Activated CD4-positive, CD25-positive, alpha-beta regulatory T cell treated with anti-CD3 and anti-CD28 coated beads, Interleukin-2, amount 50 U/mL, for 72 hours (primary cell): ENCODE measurements around the gene FRMD8.

Source experiments
- DNase-seq: peaks from one replicate; pipeline ENCODE4 v3.0.0; 2021

The FRMD8 gene

DNA sequence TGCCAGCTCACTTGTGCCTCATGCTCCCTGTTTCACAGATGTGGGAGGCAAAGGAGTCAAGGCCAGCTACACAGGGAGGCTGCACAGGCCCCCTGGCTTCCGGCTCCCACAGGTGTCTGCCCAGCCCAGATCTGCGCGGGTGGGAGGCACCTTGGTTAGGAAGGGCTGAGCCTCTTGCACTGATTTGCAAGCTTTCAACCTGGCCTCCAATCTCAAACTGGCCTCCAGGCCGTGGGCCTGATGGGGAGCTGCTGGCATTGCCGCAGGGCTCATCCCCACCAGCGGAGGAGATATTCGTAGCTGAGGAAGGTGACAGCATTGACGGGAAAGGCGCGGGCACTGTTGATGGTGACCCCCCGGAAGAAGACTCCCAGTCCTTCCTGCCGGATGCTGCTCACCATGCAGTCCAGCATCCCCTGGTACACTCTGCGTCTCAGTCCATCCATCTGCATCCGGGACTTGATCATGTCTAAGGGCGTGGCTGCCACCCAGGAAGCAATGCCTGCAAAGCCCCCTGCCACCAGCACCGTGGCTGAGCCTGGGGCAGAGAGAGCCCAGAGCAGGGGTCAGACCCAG lies 10.2 kb upstream of the FRMD8 start:
- DNase-seq: no peak

DNA sequence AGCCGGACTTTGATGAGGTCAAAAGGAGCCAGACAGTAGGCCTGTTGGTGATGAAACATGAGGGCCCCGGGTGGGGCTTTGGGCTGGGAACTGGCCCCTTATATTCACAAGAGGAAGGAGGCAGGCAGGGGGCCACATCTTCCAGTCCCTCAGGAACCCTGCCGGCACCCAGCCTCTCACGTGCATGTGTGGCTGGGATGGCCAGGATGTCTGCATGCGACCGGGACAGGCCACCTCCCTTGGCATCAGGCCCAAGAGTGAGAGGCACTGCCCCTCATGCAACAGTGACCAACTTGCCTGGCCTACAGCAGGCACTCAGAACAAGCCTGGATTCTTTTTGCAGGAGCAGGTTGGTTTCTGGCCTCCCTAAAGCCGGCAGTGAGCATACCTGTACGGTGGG lies 9.4 kb upstream of the FRMD8 start:
- no peak for DNase-seq

DNA sequence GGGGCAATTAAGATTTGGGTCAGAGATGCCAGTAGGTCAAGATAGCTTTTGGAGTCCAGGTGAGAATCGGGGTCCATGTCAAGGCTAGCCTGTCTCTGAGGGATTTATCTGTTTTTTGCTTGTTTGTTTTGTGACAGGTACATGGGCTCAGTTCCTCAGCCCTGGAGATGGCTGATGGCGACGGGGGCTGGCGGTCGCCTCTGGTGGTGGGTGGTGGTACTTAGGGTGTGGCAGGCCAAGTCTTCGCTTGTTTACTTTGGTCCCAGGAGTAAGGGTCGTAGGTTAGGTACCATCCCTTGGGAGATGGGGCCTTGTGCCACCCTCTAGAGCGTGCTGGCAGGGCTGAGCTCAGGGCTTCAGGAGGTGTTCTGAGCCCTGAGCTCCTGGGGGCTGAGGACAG lies 8.7 kb upstream of the FRMD8 start:
- DNase-seq: no peak

DNA sequence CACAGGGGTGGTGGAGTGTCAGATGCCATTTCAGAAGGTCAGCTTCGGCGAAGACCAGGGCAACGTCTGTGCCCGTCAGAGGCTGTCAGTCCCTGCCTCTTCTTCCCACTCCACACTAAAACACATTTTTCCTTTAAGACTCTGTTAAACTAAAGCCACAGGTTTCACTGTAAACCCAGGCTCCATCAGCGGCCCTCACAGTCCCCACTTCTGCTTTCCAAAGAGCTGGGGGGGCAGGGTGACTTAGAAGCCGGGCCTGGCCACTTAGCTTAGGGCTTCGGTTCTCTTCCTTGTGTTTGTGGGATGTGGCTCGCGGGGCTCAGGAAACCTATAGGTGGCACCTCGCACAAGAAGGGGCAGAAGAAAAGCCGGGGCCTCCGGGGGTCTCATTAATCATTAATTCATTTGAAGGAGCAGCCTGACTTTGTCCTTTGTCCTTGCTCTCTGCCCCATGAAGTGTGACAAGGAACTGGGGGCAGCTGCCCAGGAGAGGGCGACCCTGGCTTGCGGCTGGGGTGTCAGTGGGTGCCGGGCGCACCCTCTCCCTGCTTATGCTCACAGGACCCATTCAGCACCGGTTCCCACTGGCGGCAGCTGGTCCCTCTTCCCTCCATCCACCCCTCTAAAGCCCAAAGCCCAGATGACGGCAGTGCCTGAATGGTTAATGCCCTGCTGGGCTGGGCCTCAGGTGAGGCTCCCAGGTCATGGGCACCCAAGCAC lies 8.1 kb upstream of the FRMD8 start:
- DNase-seq: no peak

DNA sequence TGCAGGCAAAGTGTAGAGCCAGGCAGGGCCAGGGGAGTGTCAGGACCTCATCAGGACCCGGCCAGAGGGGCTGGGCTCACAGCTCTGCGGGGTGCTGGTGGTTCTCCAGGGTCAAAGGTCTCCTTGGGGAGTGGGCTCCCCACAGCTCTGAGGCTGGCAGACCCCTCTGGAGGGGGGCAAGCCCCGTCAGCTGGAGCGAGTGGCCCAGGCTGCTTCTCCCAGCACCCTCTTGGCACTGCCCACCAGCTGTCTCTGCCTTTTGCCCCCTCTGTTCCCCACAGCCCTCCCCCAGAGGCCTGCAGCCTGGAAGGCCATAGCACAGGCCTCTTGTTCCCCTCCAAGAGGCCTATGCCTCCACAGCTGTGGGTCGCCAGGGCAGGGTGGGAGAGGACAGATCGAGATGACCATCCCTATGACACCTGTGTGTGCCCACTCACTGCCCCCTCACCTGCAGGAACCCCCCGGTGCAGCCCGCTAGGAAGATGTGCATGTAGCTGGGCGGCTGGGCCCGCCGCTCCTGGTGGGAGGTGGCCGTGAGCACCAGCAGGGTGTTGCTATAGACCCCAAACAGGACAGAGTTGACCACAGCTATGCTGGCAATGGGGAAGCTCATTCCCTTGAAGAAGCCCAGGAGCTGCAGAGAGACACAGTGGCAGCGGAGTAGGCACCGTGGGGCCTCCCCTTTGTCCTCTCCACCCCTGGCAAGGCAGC lies 7.4 kb upstream of the FRMD8 start:
- no peak for DNase-seq

DNA sequence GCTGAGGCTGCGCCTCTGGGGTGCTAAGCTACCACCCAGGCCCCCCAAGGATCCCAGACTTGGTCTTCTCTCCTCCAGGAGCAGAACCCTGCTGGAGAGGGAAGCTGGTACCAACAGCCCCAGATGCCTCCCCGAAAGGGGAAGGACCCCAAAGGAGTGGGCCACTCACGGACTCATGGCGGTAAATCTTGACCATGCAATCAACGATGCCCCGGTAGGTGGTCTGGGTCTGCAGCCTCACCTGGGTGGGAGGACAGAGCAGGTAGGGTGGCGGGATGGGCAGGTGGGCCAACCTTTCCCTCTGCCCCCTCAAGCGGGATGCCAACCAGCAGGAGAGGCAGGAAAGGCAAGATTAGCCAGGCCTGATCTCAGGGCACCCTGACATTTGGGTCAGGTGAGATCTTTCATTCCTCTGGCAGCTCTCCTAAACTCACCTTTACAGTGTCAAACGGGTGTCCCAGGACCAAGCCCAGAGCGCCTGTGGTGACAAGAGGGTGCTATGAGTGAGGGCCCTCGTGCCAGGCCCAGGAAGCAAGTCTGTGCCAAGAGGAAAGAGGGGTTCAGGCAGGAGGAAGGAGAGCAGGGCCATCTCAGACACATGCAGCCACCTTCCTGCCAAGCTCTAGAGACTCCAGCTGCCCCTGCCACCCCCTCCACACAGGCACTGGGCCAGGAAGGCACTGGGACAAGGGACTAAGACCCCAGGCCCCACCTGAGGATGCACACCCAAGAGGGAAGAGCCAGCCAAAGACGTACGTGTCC lies 6.6 kb upstream of the FRMD8 start:
- no peak for DNase-seq

DNA sequence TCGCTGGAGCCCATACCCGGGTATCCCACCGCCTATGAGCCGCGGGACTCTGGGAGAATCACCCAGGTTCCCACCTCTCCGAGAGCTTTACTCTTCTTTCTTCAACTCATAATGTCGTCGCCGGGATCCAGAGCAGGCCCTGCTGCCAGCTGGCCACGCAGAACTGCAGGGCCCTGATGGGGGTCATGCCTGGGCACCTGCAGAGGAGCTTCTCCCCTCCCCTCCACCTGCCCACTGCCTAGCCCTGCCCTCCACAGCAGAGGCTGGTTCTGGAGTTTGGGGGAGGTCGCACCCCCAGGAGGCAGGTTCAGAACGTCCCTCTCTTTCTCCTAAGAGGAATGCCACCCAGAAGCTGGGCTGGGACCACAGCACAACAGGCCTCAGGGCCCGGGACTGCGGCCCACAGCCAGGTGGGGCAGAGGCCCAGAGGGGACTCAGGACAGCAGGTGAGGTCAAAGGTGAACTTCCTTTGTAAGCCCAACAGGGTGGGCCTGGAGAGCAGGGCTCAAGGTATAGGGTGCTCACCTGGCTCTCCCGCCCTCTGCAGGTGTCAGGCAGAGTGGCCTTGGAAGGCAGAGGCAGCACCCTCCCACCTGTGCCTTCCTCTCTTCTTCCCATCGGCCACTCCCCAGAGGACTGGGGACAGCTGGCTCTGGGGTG lies 5.8 kb upstream of the FRMD8 start:
- no peak for DNase-seq

DNA sequence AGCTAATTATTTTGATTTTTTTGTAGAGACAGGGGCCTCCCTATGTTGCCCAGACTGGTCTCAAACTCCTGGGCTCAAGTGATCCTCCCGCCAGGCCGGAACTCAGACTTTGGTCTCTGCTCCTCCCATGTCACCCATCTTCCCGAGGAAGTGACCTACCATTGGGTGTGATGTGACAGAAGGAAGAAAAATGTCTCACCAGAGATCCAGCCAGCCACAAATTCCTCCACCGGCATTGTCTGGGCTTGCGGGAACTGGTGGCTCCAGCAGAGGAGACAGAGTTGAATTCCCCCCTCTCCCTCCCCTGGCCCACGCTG lies 4.8 kb upstream of the FRMD8 start:
- no peak for DNase-seq

DNA sequence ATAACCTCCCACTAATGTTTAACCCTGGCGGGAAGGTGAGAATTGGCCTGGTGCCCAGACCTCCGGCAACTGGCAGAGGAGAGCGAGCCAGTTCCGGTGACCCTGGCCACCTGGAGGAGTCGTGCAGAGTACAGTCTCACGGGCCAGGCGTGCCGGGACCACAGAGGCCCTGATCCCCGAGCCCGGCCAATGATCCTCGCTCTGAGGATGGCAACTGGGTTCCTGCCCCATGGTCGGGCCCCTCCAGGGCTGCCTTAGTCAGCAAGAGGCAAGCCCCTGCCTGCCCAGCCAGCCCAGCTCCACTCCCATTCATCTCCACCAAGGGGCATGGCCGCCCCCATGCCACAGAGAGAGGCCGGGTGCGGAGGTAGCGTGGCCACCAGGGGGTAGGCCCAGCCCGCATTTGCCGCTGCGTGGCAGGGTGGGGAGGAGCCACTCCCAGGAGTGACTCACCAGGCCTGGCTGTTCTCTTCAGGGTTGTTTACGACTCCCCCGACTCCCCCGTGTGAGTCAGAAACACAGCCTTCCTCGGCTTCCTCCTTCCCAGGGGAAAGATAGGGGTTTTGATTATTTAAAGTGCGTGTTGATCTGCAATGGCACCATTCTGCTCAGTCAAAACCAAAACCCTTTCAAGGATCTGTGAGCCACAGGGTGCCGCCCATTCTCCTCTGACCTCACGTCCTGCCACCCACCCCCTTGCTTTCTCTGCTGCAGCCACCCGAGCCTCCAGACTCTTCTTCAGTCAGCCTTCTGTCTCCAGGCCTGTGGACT lies 4.2 kb upstream of the FRMD8 start, which contains the start of gene SLC25A45:
Gene SLC25A45, minus strand, starts transcription at position 614 of the 771 bp plus-strand sequence. CDS start 695 bp downstream, outside the sequence.
- DNase-seq: peak; percentile 92

DNA sequence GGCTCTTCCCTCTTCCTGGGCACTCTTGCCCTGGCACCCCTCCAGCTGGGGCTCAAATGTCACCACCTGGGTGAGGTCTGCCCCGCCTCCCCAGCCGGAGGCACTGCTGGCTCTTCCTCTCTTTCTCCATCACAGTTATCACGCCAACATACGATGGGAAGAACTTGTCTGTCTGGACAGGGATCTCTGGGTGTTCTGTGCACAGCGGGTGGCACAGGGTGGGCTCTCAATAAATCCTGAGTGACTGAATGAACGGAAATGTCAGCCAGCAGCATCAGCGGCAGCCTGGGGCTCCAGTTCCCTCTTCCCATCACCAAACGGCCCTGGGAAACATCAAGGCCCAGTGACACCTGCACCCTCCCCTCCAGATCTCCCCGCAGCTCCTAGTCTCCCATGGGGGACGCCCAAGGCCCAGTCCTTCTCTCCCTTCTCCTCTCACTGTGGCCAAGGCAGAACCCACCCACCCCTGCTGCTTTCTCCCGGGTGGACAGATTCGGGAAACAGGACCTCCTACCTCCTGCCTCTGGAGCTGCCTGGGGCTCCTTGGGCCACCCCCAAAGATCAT lies 3.6 kb upstream of the FRMD8 start:
- DNase-seq: no peak

DNA sequence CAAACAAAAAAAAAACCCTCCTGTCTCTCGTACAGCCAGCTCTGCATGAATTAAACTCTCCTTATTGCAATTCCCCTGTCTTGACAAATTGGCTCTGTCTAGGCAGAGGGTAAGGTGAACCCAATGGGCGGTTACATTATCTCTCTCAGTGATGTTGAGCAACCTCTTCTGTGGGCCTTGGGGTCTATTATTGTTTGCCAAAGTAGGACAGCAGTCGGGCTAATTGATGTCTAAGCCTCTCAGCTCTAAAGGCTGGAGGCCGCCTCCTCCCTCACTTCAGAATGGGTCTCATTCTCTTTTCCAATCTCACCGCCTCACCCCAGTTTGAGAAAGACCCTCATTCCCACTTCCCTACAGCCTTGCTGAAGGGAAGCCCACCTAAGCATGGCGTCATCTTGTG lies 2.7 kb upstream of the FRMD8 start:
- DNase-seq: no peak

DNA sequence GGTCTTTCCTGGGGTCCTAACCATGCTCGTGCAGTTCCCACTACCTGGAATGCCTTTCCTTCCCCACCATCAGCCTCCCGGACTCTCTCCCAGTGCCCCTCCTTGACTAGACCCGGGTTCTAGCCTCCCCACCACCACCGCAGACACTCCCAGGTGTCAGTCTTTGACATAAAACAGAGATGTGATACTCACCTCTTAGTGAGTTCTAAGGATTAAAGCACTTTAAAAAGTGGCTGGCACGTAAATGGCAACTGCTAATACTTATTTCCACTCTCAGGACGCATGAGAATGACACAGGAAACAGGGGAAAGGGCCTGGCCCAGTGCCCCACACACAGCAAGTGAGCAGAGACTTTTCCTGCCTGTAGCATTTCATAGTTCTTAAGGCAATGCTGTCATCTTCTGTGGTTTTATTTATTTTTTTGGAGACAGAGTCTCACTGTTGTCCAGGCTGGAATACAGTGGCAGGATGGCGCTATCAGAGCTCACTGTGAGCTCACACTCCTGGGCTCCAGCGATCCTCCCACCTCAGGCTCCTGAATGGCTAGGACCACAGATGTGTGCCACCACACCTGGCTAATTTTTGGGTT lies 2.0 kb upstream of the FRMD8 start:
- DNase-seq: no peak

DNA sequence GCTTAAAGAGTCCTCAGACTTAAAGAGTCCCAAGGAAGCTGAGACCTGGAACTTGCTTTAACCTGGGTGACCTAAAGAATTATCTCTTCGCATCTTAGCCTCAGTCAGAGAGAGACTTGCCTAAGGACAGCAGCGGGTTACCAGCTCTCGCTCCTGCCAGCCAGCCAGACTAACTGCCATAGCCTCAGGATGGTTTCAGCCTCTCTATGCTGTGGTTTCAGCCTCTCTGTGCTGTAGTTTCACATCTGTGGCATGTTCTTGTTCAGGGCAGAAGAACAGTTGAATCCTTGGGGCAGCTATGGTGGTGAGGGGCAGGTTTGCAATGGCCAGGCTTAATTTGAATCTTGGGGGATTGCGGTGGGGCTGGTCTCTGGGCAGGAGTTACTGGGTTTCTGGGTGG lies 2.3 kb downstream of the FRMD8 start:
- DNase-seq: no peak

DNA sequence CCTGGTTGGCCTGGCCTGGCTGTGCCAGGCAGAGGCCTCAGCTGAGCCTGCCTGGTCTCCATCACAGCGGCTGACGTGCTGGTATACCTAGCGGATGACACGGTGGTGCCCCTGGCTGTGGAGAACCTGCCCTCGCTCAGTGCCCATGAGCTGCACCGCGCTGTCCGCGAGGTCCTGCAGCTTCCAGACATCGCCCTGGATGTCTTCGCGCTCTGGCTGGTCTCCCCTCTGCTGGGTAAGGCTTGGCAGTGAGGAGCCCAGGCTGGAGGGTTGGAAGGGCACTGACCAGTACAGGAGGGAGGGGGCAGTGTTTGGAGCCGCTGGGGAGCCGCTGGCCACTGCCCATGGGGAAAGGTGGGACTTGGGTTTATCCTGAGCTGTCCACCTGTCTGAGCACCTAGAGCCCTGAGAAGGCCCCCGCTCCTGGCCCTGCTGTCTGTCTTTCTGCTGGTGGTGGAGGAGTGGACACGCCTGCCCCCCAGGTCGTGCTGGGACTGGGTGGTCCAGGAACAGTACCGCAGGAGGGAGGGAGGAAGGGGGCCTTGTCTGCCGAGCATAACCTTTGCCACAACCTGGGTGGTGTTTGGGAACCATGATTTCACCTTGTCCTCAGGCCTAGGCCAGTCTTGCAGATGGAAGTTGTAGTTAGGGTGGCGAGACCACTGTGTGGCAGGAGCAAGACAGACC lies 3.0 kb downstream of the FRMD8 start:
- DNase-seq: no peak

DNA sequence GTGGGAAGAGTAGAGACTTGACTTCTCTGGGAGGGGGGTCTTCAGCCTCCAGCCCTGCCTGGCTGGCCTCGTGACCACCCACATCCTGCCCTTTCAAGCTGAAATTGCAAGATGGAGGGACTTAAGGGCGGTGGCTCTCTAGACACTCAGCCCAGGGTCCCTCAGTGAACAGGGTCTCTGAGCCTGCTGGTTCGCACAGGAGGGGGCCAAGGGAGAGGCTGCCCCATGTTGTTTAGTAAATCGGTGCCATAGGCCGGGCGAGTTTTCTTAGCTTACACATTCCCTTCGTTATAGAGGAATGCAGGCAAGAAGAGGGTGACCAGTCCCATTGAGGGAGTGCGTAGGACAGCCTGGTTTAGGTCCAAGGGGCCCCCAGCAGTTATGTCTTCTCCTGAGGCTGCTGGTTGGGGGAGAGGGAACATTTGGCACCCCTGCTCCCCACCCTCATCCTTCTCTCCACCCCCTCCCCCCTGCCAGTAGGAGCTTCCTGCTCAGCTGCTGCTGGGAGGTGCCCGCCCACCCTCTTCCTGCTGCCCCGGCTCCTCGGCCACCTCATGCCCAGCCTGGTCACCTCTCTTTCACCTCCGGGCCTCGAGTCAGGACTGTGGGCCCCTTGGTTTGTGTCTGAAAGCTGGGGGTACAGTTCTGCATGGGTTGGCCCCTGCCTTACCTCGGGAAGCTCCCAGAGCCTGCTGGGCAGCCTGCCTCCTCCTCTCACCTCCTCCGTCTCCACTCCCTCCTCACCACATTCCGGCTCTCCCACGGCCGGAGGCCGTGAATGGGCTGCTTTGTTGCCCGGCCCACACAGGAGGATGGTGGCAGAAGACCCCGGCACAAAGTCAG lies 3.9 kb downstream of the FRMD8 start:
- DNase-seq: no peak

DNA sequence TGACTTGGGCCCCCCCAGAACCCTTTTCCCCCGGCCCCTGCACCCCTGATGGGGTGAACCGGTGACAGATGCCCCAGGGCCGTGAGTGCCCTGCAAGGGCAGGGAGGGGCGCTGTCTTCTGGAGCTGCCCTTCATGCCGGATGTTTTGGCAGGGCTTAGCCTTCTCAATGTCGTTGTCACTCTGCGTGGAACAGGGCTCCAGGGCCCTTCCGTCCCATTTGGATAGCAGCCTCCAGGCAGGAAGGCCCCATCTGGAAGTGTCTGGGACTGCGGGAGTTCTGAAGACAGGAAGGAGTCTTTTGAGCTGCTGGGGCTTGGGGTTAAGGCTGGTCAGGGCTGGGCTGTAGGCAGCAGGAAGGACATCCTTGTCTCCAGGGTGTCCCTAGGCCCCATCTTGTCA lies 4.6 kb downstream of the FRMD8 start:
- DNase-seq: no peak

DNA sequence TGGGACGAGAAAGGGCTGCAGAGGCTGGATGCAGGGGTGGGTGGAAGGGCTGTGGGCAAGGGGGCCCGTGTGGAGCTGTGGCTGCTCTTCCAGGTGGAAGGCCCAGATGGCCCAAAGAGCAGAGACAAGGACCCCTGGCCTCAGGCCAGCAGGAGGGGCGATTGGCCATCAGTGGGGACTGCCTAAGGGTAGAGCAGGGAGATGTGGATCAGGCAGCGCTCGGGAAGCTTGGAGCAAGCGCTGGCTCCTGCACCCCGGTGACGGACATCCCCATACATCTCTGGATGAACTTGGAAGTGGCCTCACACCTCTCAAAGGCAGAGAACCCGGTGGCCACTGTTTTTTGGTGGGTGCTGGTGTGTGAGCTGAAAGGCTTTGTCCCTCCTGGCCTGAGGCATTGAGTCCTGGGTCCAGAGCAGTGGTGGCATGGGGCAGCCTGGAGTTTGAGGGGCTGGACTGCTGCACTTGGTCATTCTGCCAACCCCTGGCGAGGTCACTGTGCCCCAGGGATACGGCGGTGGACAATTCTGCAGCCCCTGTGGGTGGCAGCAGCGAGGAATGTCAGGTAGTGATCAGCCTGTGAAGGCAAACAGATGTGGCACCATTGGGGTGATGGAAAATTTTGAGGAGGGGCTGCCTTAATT lies 5.9 kb downstream of the FRMD8 start:
- DNase-seq: no peak

DNA sequence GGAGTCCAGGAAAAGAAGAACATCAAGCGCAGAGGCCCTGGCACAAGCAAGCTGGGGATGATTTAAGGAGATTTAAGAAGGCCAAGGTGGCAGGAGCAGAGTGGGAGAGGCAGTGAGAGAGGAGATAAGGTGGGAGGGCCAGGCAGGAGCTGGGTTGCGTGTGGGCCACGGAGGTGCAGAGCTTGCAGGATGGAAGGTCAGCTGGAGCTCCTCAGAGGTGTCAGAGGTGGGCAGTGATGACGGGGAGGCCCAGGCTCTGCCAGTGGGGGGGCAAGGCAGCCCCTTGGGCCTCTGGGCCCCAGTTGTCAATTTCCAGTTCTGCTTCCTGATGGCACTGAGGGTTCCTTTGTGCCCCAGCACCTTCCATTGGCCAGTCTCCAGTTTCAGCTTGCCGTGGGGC lies 6.5 kb downstream of the FRMD8 start:
- no peak for DNase-seq

DNA sequence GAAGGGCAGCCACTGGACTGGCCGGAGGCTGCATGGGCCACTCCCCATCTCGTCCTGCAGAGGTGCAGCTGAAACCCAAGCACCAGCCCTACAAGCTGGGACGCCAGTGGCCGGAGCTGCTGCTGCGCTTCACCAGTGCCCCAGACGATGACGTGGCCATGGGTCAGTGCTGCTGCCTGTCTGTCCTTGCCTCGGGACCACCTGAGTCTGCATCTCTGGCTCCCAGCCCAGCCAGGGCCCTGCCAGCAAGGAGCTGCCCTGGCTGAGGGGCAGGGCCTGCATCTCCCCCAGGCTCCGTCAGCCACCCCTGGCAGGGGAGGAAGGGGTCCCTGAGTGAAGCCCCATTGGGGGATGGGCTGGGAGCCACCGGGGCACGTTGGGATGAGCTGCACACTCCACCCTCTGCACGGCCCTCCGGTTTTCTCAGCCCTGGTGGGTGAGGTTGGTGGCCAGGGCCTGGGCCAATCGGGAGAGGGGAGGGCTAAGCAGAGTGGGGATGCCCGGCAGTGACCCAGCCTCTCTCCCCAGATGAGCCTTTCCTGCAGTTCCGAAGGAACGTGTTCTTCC lies 7.2 kb downstream of the FRMD8 start:
- no peak for DNase-seq
